MM.1S (cell line): ENCODE results near the gene PLXNA4.

Experiments used
- DNase-seq: peaks from one replicate; pipeline ENCODE4 v3.0.0-alpha.2; 2015
- H2AFZ ChIP-seq: fragments of 300-600 bp; sonication (generic); 2 replicates; pipeline ENCODE4 v1.6.0; 2016; ENCODE audit warnings: antibody characterized with exemption, low read length
- H3F3A ChIP-seq: fragments of 300-600 bp; sonication (generic); 2 replicates; pipeline ENCODE4 v1.6.1; 2016; ENCODE audit warnings: mild to moderate bottlenecking, antibody characterized with exemption, low read length, moderate library complexity, mixed read lengths; ENCODE audit not compliant: insufficient read depth
- H3K27ac ChIP-seq: fragments of 300-600 bp; sonication (generic); 2 replicates; pipeline ENCODE4 v1.5.1; 2016; ENCODE audit warnings: mild to moderate bottlenecking, low read length
- H3K27me3 ChIP-seq: fragments of 300-600 bp; sonication (generic); replicated peaks from 2 replicates; pipeline ENCODE4 v1.6.0; 2016; ENCODE audit warnings: low read length; ENCODE audit not compliant: insufficient read depth
- H3K36me3 ChIP-seq: fragments of 300-600 bp; sonication (generic); replicated peaks from 2 replicates; pipeline ENCODE4 v1.6.1; 2016; ENCODE audit warnings: mild to moderate bottlenecking, low read length, mixed read lengths; ENCODE audit not compliant: insufficient read depth
- H3K4me1 ChIP-seq: fragments of 300-600 bp; sonication (generic); 2 replicates; pipeline ENCODE4 v1.6.1; 2016; ENCODE audit warnings: low read length, mixed read lengths
- H3K4me2 ChIP-seq: fragments of 300-600 bp; sonication (generic); 2 replicates; pipeline ENCODE4 v1.6.0; 2016; ENCODE audit warnings: low read depth, low read length
- H3K4me3 ChIP-seq: fragments of 300-600 bp; sonication (generic); 2 replicates; pipeline ENCODE4 v1.5.1; 2016; ENCODE audit warnings: low read length, mixed read lengths
- H3K79me2 ChIP-seq: fragments of 300-600 bp; sonication (generic); 2 replicates; pipeline ENCODE4 v1.6.1; 2016; ENCODE audit warnings: mixed run types, low read length, mixed read lengths
- H3K9ac ChIP-seq: fragments of 300-600 bp; sonication (generic); 2 replicates; pipeline ENCODE4 v1.6.1; 2016; ENCODE audit warnings: low read length, mixed read lengths
- H3K9me2 ChIP-seq: fragments of 300-600 bp; sonication (generic); replicated peaks from 2 replicates; pipeline ENCODE4 v1.6.1; 2016; ENCODE audit warnings: mild to moderate bottlenecking, low read length, mixed read lengths; ENCODE audit not compliant: insufficient read depth
- H3K9me3 ChIP-seq: fragments of 300-600 bp; sonication (generic); replicated peaks from 2 replicates; pipeline ENCODE4 v1.6.1; 2016; ENCODE audit warnings: mild to moderate bottlenecking, low read length, mixed read lengths; ENCODE audit not compliant: insufficient read depth
- H4K20me1 ChIP-seq: fragments of 300-600 bp; sonication (generic); 2 replicates; pipeline ENCODE4 v1.6.1; 2016; ENCODE audit warnings: mild to moderate bottlenecking, low read length, moderate library complexity, mixed read lengths; ENCODE audit not compliant: insufficient read depth
- CTCF ChIP-seq: fragments of 300-600 bp; sonication (generic); IDR thresholded peaks from 2 replicates; pipeline ENCODE4 v1.5.1; 2016; ENCODE audit warnings: antibody characterized with exemption, low read length, mixed read lengths
- EZH2 ChIP-seq: fragments of 300-600 bp; sonication (generic); optimal IDR thresholded peaks from 2 replicates; pipeline ENCODE3; 2017; ENCODE audit warnings: low read depth, mild to moderate bottlenecking, antibody characterized with exemption, low read length, mixed read lengths
- EZH2phosphoT487 ChIP-seq: fragments of 300-600 bp; sonication (generic); IDR thresholded peaks from 2 replicates; pipeline ENCODE4 v1.6.1; 2018; ENCODE audit warnings: antibody characterized with exemption, low read length

PLXNA4 gene

GRCh38 chr7:132430861-132431822 lies 145.1 kb downstream of the PLXNA4 start:
- H3K9me2 ChIP-seq = no peaks in the 10 kb centered on the region
- no peak overlapping the region for H3K4me3 ChIP-seq
- no peaks in the 10 kb centered on the region for H3K79me2 ChIP-seq
- no peaks in the 10 kb centered on the region for H3K9me3 ChIP-seq
- no peaks in the 10 kb centered on the region for H3K36me3 ChIP-seq
- H3K9ac ChIP-seq = no peak overlapping the region
- H4K20me1 ChIP-seq = no peaks in the 10 kb centered on the region
- H3K27ac ChIP-seq = no peak overlapping the region
- TF ChIP-seq EZH2phosphoT487 (no peak), EZH2 (no peak), CTCF (no peak)
- DNase-seq = no peak
- no peaks in the 10 kb centered on the region for H3K27me3 ChIP-seq
- H2AFZ ChIP-seq = no peak overlapping the region
- H3F3A ChIP-seq = no peaks in the 10 kb centered on the region
- no peak overlapping the region for H3K4me2 ChIP-seq
- H3K4me1 ChIP-seq = no peaks in the 10 kb centered on the region

GRCh38 chr7:132430041-132430855 lies 146.0 kb downstream of the PLXNA4 start:
- Histone ChIP-seq H3K4me2 (no peak overlapping the region), H4K20me1 (no peaks in the 10 kb centered on the region), H3K9me3 (no peaks in the 10 kb centered on the region), H3K4me3 (no peak overlapping the region), H3K36me3 (no peaks in the 10 kb centered on the region), H2AFZ (no peak overlapping the region), H3K79me2 (no peaks in the 10 kb centered on the region), H3K9me2 (no peaks in the 10 kb centered on the region), H3K4me1 (no peaks in the 10 kb centered on the region), H3F3A (no peaks in the 10 kb centered on the region), H3K9ac (no peak overlapping the region), H3K27me3 (no peaks in the 10 kb centered on the region), H3K27ac (no peak overlapping the region)
- no peak for DNase-seq
- TF ChIP-seq CTCF = no peak
- TF ChIP-seq EZH2phosphoT487 = no peak
- no peak for TF ChIP-seq EZH2

GRCh38 chr7:132429181-132429580 lies 147.1 kb downstream of the PLXNA4 start:
- Histone ChIP-seq H3K9me2 (no peaks in the 10 kb centered on the region), H3K79me2 (no peaks in the 10 kb centered on the region), H3K27ac (no peak overlapping the region), H3K4me3 (no peak overlapping the region), H3K9ac (no peak overlapping the region), H4K20me1 (no peaks in the 10 kb centered on the region), H3K4me2 (no peak overlapping the region), H3F3A (no peaks in the 10 kb centered on the region), H3K36me3 (no peaks in the 10 kb centered on the region), H2AFZ (no peak overlapping the region), H3K9me3 (no peaks in the 10 kb centered on the region), H3K4me1 (no peaks in the 10 kb centered on the region), H3K27me3 (no peaks in the 10 kb centered on the region)
- TF ChIP-seq EZH2phosphoT487 (no peak), CTCF (no peak), EZH2 (no peak)
- no peak for DNase-seq
